GM19025 (cell line): ENCODE data around the gene SNX4.
"Not testable (repeated sequence)": the region's sequence is repeated elsewhere in the genome, so short reads cannot be mapped to it uniquely, and the experiment has no call there.

ENCODE experiments used
- ATAC-seq: cut with Tn5 transposase; IDR thresholded peaks from one replicate; pipeline ENCODE4 v1.9.1; 2021; ENCODE audit warnings: mild to moderate bottlenecking, low read depth, moderate library complexity; ENCODE audit not compliant: unreplicated experiment

SNX4 gene

GRCh38 chr3:125519678-125520562 lies at the start of gene SNX4:
SNX4 (minus strand) TSS chr3:125520202; CDS start chr3:125520172, 30 bp downstream.
- ATAC-seq = peak; percentile 92

DNA sequence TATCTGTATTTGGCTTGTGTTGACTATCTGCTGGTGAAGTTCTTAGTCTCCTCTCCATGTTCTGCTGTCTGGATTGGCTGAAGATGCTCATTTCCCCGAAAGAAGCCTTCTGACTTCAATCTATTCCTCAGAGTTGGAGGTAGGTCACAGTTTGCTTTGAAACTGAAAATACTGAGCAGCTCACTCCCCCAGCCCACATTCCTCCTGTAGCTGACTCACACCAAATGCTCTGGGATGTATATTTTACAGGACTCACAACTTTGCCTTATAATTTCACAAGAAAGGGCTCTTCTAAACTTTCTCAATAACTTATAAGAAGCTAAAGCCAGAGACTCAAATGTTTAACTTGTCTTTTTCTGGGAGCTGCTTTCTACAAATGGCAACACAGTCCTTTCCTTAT lies 36.3 kb upstream of the SNX4 start:
- ATAC-seq = no peak

DNA sequence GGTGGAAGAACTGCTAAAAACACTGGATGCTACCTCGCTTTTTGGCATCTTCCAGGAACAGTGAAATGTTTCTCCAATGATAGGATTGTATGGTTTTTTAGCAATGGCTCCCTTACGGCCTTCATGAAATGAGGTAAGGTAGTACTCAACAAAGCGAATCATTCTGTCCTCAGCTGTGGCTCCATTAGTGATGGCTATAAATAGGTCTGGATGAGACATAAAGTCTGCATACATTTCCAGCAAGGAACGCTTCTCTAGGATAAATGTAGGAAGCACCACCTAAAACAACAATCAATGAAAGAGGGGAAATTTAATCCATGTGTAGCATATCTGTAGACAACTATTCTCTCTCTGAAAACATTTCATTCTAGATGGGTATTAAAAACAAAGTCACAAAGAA lies 32.4 kb upstream of the SNX4 start:
- ATAC-seq = no peak

DNA sequence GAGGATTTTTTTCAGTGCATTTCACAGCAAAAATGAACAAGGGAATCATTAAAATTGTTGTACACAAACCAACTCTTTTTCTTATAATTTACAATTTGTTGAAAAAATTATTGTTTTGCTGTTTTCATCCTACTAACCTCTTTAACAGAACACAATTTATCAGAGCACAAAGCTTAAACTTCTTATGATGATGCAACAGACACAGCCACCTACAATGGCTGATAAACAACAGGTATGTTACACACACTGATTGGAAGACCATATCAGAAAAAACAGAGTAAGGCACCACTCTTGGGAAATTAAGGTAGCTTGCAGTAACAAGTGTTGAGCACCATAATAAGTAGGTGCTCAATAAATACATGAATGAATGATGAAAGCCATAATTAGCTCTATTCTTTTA lies 8.9 kb upstream of the SNX4 start:
- no peak for ATAC-seq

DNA sequence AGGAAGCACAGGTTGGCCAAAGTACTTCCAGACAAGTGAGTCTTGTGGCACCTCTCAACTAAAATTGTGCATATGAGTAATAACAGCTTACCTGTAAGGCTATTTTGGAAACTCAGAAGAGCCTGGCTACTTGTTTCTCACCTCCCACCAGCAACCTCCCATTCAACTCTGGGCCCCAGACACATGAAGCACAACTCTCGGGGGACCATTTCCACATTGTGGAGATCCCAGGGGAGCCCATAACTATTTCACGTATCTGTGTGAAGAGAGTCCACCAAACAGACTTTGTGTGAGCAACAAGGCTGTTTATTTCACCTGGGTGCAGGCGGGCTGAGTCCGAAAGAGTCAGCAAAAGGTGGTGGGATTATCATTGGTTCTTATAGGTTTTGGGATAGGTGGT lies 5.2 kb upstream of the SNX4 start:
- ATAC-seq = no peak

- not testable (repeated sequence) for ATAC-seq
Observed at GRCh38 chr3:125520563-125520919, 539 bp upstream of the SNX4 start.

GRCh38 chr3:125515421-125515820 lies 4.6 kb downstream of the SNX4 start:
- ATAC-seq = no peak

DNA sequence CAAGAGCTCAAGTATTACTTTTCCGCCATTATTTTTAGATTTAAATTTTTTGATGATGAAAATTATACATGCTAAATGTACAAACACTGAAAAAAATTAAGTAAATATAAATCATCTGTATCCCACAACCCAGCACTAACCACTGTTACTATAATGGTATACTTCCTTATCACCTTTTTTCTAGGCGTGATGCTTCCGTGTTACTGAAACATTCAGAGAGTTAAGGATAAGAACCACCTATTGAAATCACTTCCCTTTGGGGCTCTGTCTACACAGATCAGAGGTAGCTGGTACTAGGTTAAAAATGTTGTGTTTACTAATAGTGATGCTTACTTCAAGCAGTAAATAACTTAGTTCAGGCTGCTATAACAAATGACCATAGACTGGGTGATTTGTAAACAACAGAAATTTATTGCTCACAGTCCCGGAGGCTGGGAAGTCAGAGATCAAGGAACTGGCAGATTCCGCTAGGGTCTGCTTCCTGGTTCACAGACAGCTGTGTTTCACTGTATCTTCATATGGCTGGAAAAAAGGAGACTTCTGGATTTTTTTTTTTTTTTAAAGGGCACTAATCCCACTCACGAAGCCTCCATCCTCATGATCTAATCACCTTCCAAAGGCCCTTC lies 6.4 kb downstream of the SNX4 start:
- no peak for ATAC-seq

DNA sequence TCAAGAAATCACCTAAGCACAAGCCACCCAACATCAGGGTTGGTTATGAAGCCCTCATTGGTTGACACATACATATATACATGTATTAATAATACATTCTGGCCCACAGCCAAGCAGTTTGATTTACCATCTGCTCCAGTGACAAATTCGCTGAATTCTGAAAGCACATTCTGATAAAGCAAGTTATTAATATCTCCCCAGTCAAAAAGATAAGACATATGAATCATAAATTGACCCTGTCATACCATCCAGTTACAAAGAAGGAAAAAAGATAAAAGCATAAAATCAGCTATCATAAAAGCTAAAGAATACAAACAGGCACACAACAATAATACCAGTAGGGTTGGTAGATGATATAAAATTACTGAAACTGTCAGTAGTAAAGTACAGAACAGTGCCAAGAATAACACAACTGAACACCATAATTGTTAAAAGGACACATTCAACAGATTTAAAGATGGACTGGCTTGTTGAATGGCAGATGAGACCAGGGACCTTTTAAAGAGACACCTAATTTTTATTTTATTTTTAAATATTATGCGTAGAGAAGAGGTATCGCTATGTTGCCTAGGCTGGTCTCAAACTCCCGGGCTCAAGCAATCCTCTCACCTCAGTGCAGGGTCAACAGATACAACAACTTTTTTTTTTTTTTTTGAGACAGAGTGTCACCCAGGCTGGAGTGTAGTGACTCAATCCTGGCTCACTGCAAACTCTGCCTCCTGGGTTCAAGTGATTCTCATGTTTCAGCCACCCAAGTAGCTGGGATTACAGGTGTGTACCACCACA lies 7.7 kb downstream of the SNX4 start:
- ATAC-seq = no peak

DNA sequence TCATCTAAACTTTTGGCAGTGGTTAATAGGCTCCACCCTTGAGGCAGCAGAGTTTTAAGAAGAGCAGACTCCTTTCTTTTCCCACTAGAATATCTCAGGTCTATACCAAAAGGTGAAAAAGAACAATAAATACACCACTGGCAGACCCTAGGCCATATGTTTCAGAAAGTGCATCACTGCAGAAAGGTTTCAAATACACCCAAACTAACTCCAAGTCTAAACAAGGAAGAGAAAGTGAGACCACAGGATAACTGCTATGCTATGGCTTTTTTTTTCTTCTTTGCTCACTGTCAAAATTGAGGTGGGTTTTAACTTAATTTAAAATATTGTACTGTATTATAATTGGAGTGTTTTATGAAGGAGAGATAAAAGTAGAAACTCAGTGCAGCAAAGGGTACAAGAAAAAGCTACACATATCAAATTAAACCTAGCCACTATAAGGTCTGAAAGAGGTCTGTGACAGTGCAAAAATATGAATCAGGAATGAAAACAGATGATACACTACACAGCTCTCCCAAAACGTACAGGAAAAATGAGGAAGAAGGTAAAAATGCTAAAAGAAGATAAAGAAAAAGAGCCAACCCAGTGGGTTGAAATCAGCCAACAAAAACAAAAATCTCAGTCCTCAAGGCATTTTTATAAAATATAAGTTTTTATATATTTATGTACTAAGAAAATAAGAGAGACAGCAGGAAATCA lies 8.4 kb downstream of the SNX4 start:
- no peak for ATAC-seq

DNA sequence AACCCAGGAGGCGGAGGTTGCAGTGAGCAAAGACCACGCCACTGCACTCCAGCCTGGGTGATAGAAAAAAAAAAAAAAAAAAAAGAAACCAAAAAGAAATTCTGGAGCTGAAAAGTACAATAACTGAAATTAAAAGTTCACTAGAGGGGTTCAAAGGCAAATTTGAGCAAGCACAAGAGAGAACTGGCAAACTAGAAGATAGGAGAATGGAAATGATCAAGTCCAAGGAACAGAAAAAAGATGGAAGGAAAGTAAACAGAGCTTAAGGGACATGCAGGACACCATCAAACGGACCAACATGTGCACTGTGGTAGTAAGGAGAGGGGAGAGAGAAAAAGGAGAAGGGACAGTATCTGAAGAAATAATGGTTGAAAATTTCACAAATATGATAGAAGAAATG lies 12.9 kb downstream of the SNX4 start:
- ATAC-seq = no peak

- ATAC-seq = no peak
Observed at GRCh38 chr3:125498630-125499029, 21.4 kb downstream of the SNX4 start.

DNA sequence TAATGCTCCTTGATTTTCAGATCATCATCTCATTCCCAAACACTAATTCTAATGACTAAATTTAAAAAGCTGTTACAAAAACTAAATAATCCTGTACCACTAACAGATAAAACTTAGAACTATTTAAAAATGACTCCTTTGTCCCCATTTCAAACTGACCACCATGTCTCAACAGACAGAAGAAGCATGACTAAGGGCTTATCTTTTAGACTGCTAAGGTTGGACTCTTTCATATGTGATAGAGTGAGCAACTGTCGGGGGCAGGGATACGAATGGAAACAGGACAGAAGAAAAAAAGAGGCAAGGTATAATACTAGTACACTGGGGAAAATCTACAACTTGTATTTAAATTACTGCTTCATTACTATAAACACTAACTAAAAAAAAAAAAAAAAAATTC lies 23.3 kb downstream of the SNX4 start:
- no peak for ATAC-seq

DNA sequence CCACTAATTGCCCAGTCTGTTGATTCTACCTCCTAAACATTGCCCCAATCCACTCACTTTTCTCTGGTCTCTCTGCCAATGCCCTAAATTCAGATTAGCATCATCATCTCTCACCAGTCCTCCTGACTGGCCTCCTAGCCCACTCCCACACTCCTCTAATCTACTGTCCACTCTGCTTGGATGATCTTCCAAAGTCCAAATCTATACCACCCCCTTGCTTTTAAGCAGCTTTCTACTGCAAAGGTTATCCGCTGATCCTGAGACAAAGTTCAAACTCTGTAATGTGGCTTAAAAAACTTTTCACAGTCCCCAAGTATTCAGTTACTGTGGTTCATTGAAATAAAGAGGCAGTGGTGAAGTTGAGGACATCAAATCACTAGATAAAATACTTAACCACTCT lies 37.6 kb downstream of the SNX4 start:
- ATAC-seq = no peak

DNA sequence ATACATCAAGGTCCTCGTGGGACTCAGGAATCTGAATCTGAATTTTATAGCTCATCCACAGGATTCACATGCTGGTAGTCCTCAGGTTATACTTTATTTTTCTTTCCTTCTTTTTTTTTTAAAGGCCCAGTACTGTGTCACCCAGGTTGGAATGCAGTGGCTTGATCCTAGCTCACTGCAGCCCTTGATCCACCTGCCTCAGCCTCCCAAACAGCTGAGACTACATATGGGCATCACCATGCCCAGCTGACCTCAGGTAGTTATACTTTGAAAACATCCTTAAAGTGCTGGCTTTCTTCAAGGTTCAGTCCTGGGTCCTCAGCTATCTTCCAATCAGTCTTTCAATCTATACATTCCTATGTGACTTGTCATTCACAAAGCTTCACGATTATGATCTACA lies 38.2 kb downstream of the SNX4 start:
- no peak for ATAC-seq

- not testable (repeated sequence) for ATAC-seq
Observed at GRCh38 chr3:125481375-125481759, 38.6 kb downstream of the SNX4 start.

- ATAC-seq = no peak
Observed at GRCh38 chr3:125480656-125481374, 39.2 kb downstream of the SNX4 start.

DNA sequence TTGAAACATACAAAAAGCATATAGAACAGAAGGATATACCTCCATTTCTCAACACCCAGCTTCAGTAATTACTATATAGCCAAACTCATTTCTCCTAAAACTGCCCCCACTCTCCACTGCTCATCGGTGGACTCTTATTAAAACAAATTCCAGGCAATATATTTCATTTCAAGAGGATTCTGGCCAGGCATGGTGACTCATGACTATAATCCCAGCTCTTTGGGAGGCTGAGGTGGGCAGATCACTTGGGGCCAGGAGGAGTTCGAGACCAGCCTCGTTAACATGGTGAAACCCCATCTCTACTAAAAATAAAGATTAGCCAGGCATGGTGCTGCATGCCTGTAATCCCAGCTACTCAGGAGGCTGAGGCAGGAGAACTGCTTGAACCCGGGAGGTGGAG lies 40.9 kb downstream of the SNX4 start:
- ATAC-seq = no peak

DNA sequence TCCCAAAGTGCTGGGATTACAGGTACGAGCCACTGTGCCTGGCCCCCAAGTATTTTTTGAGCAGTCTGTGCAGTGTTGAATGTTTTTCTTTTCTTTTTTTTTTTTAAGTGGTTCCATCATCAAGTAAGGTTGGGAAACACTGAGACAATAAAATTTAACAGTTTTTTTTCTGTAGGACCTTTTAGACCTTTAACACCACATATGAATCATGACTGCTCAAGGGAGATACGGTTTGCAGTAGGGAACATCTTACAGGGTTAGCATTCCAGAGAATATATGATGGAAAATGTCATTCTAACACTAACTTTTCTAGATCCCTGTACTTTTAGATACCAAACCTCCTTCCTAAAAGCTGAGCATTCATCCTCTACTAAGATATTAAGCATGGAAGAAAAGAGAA lies 41.7 kb downstream of the SNX4 start:
- ATAC-seq = no peak

GRCh38 chr3:125477701-125478100 lies 42.3 kb downstream of the SNX4 start:
- ATAC-seq = no peak
